Tibial nerve (tissue), 4 donors: ENCODE results near the gene NCK1.

Experiments used
- CTCF ChIP-seq, 5 experiments: fragments of 200-600 bp in 3 of 5; fragments of 450-650 bp in 2 of 5; sonication (generic) in 3 of 5; IDR thresholded peaks; one replicate each; pipeline ENCODE4 v1.5.1; 2016 to 2019; ENCODE audit warnings: antibody characterized with exemption in 5 of 5, mild to moderate bottlenecking in 3 of 5, moderate library complexity in 2 of 5
- EP300 ChIP-seq, 2 donors: sonication (generic); formaldehyde crosslinking; IDR thresholded peaks; one replicate each; pipeline ENCODE4 v1.6.1; 2017; ENCODE audit warnings: antibody characterized with exemption in 2 of 2, mild to moderate bottlenecking in 1 of 2
- POLR2A ChIP-seq, 2 donors: fragments of 450-650 bp; IDR thresholded peaks; one replicate each; pipeline ENCODE4 v1.6.1; 2017; ENCODE audit warnings: antibody characterized with exemption in 2 of 2, mild to moderate bottlenecking in 2 of 2, moderate library complexity in 2 of 2

- no peak for TF ChIP-seq CTCF (IDR thresholded peaks at IDR 0.05)
- TF ChIP-seq POLR2A (IDR thresholded peaks at IDR 0.05) = no peak
- TF ChIP-seq EP300 (IDR thresholded peaks at IDR 0.05) = peak in 1 of 2 donors; percentile 55
These were observed 68.1 kb downstream of the NCK1 start for GRCh38 chr3:136929977-136930670.
